T follicular helper cell (primary cell): Measurements from ENCODE around the gene PTGDS.

Experiments used
- DNase-seq: peaks from one replicate; pipeline ENCODE4 v3.0.0-alpha.2; 2020; ENCODE audit warnings: low read depth

The PTGDS gene

DNA sequence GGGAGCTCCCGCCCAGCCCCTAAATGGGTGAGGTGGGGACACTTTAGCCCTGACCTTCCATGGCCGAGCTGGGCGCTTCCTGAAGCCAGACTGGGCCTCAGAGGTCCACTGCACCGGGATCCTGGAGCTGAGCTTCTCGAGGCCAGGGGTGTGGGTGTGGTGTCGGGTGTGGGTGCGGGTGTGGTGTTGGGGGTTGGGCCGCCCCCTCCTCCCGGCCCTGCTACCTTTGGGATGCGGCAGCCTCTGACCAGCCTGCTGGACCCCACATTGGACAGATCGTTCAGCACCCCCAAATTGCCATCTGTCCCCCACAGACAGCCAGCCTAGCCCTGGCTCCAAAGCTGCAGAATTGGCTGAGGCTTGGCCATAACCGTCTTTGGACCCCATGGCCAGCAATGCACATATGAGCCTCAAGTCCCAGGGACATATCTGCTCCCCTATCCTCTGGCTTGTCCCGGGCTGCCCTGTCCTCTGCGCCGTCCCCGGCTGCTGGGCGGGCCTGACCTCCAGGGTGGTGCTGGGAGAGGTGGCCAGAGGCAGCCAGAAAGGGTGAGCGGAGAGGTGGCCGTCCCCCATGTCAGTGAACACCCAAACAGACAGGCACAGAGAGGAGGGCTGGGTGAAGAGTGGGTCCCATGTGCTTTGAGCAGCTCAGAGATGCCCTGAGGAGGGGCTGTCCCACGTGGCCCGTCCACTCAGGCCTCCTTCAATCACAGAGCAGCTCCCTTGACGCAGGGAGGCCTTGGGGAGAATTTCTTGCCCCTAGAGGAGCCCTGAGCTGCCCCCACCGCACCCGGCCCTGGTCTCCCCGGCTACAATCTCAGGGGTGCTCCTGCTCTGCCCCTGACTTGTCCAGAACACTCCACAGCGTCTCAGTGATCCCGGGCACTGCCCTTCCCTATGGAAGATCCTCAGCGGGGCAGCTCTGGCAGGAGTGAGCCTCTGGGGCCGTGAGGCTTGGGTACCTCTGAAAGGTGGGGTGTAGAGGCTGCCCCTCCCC, 3.4 kb upstream of the PTGDS start:
- no peak for DNase-seq

DNA sequence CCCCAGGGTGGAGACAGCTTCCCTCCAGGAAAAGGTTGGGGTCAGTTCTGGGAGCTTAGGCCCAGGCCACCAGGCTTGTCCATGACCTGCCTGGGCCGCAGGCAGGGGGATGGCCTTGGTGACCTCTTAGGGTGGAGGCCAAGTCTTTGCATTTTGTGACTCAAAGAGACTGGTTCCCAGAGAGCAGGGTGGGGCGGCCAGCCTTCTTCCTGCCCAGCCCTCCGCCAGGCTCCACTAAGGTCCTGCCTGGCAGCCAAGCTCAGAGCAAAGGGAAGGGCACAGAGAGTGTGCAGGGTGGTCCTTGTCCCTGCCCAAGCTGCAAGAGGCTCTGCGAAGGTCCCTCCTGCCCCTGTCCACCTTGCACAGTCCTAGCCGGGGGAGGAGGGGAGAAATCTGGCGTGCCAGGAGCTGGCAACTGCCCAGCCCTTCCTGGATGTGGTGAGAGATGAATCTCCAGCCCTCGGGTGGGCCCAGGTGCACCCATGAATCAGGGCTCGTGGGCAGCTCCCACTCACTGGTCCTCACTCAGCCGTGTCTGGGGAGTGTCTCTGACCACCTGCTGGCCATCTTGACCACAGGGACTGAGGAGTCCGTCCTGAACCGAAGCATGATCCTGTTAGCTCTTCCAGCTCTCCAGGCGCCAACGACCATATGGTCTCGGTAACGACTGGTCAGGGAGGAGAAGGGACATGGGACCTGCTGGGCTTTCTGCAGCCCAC, 2.3 kb upstream of the PTGDS start:
- no peak for DNase-seq

DNA sequence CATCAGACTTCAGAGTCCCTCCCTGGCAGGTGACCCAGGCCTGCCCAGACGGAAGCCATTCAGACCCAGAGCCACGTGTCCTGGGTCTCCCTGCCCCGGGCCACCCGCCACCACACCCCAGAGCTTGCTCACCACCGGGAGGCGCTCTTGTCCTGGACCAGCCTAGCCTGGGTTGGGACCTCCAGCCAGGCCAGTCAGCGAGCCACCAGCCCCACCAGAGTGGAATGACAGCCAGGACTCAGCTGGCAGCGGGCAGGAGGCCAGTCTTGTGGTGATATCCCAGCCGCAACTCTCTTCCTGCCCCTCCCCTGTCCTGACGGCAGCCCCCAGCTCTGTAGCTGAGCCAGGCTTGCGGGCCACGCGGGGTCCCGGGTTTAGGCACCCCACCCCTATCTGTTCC, 1.7 kb upstream of the PTGDS start:
- DNase-seq: no peak

DNA sequence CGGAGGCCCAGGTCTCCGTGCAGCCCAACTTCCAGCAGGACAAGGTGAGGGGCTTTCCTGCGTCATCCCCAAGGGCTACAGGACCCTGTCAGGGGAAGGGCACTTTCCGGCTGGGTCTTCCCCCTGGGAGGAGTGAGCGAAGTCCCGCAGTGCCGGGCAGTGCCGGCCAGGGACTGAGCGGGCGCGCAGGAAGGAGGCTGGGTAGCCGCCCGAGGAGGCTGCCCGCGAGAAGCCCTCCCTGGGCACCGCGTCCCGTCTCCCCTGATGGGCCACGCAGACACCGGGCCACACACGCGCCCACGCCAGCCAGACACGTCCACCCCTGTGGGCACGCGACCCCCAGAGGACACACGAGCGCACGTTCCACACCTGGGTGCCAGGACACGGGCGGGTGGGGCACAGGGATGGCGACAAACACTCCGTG, 357 bp downstream of the PTGDS start:
- no peak for DNase-seq

DNA sequence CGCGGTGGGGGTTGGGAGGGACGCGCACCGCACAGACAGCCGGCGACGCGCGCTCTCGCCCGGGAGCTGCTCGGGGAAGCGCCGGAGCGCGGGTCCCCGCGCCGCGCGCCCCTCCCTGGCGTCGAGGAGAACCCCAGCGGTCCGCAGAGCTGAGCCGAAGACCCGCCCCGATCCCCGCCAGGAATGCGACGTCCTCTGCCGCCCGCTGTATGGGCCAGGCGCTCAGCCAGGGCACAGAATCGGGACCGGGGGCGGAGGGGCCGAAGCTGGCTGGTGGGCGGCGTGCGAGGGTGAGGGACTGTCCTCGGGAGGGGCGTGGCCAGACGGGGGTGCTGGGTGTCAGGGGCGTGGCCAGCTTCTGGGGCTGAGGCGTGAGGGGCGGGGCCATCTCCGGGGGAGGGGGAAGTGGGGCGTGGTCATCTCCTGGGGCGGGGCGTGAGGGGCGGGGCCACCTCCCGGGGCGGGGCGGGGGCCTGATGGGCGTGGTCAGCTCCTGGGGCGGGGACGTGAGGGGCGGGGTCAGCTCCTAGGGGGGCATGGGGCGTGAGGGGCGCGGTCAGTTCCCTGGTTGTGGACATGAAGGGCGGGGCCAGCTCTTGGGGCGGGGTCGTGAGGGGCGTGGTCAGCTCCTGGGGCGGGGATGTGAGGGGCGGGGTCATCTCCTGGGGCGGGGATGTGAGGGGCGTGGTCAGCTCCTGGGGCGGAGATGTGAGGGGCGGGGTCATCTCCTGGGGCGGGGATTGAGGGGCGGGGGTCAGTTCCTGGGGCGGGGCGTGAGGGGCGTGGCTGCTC, 965 bp downstream of the PTGDS start:
- peak; percentile 71 for DNase-seq

DNA sequence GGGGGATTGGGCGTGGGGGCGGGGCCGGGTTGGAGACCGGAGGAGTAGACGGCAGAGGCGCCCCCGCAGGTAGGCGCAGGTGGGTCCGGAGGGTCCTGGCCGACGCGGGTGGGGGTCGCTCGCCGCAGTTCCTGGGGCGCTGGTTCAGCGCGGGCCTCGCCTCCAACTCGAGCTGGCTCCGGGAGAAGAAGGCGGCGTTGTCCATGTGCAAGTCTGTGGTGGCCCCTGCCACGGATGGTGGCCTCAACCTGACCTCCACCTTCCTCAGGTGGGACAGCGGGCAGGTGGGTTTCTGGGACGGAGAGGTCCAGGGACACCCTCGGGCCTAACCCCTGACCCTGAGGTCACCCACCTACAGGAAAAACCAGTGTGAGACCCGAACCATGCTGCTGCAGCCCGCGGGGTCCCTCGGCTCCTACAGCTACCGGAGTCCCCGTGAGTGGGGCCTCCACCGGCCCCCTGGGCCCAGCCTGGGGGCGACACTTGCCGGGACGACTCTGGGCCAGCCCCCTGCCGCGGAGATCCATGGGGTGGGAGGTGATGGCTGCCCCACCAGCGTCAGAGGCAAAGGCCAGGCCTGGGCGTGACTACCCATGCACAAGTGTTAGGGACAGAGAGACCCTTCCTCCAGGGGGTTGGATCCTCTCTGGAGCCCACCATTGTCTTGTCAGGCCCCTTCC, 1.7 kb downstream of the PTGDS start:
- DNase-seq: no peak

DNA sequence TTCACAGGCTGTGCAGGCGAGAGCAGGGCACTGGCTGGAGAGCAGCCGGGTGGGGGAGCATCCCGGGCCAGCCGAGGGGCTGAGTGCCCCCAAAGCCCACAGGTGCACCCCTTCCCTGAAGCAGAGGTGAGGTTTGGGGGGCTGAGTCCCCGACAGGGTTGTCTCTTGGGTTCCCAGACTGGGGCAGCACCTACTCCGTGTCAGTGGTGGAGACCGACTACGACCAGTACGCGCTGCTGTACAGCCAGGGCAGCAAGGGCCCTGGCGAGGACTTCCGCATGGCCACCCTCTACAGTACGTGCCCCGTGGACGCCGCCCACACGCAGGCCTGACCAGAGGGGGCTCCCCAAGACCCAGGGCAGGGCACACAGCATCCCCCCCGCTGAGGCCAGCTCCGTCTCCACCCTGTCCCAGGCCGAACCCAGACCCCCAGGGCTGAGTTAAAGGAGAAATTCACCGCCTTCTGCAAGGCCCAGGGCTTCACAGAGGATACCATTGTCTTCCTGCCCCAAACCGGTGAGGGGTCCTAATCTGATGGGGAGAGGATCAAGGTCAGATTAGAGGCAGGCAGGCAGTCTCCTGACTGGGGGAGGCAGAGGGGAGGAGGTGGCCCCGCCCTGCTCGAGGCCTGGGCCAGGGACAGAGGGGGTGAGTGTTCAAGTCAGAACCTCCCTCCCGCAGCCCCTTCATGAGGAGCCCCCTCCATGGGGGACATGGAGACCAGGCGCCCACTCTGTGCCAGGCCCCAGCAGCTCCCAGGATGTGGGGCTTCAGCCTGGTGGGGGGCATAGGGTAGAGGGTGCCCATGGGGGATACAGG, 2.7 kb downstream of the PTGDS start:
- DNase-seq: no peak

DNA sequence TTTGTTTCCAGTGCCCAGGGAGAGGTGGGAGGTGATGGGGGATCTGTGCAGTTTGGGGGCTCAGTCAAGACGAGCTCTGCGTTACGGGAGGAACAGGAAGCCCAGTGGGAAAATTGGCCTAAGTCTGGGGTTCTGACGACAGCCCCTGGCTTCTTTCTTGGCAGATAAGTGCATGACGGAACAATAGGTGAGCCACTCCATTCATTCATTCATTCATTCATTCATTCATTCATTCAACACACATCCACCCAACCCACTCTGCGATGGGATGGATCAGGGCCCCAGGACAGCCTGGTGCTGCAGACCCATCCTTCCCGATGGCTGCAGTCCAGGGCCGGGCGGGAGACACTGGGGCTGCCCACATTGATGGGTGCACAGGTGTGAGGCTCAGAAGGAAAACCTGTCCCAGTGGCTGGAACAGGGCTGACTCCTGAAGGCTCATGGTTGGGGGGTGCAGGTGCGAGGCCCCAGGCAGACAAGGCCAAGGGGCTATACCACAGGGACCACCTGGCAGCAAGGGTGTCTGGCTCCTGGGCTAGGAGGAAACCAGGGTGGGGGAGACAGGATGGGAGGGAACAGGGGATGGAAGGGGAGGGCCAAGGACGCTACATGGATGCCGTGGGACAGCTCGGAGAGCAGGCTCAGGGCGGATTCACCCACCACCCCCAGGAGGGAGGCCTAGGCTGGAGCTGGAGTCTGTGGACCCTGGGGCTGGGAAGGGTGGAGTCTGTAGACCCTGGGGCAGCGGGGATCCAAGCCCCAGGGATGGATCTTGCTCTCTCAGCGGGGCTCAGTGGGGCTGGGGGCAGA, 3.6 kb downstream of the PTGDS start:
- no peak for DNase-seq

DNA sequence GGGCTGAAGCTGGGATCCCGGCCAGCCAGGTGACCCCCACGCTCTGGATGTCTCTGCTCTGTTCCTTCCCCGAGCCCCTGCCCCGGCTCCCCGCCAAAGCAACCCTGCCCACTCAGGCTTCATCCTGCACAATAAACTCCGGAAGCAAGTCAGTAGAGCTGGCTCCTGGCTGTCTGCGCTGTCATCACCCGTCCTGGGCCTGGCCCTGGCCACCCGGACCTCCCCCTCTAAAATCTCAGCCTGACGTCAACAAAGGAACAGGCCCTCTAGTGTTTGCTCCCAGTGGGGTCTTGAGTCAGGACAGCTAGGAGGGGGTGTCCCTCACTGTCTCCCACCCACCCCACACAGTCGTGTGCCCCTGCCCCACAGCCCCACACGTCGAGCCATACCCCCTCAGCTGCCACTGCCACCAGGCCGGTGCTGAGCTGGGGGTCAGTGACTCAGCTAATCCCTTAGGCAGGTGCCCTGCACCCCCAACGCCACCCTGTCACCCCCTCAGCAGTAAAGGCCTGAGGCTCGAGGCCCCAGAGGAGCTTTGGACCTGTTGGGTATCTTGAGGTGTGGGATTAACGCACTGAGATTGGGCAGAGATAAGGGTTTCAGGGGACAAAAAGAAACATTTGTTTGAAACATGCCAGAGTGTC, 4.4 kb downstream of the PTGDS start:
- no peak for DNase-seq

DNA sequence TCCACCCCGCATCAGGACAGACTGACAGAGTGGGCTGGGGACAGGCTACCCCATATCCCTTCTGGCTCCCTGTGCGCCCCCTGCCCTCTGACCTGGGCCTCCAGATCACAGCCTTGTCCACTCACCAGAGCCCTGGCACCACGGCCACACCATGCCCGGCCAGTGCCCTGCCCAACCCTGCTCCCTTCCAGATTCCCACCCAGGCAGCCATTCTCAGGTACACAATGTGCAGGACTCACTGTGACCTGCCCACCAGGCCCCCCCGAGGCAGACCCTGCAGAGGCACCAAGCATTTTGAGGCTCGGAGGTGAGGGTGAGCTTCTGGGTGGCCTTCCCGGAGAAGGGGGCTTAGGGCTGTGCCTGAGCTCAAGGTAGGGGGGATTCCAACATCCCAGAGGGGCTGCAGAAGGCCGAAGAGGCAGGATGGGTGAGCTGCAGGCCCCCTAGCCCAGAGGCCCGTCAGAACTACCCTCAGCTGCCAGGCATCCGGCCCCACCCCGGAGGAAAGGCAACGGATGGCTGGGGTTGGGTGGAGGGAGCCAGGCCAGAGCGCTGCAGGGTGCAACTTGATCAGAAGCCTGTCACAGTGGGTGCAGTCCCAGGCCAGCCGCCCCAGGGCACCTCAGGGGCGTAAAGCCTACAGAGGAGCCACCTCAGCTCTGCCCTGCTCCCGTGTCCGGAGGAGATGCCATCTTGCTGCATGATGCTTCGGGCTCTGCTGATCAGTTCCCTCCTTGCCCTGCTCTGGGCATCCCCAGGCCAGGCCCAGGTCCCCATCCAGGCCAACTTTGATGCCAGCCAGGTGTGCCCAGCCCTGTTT, 5.1 kb downstream of the PTGDS start, which contains the start of gene LCNL1:
Gene LCNL1, plus strand, starts transcription at position 762 of the 820 bp plus-strand sequence. CDS start 594 bp downstream, outside the sequence.
- DNase-seq: no peak

DNA sequence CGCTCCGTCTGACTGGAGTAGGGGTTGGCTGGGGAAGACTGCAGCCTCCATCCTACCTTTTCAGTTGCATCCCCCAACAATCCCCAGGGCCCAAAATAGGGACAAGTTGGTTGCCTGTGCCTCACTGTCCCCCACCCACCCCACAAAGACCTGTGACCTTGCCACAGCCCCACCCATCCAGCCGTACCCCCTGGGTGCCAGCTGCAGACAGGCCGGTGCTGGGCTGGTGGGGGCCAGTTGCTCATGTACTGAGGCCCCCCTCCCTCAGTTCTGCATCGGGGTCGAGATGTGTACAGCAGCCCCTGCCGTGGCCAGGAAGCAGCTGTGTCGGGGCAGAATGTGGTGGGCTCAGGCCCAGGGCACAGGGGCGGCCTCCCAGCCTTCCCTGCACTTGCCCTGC, 5.9 kb downstream of the PTGDS start:
- DNase-seq: no peak

DNA sequence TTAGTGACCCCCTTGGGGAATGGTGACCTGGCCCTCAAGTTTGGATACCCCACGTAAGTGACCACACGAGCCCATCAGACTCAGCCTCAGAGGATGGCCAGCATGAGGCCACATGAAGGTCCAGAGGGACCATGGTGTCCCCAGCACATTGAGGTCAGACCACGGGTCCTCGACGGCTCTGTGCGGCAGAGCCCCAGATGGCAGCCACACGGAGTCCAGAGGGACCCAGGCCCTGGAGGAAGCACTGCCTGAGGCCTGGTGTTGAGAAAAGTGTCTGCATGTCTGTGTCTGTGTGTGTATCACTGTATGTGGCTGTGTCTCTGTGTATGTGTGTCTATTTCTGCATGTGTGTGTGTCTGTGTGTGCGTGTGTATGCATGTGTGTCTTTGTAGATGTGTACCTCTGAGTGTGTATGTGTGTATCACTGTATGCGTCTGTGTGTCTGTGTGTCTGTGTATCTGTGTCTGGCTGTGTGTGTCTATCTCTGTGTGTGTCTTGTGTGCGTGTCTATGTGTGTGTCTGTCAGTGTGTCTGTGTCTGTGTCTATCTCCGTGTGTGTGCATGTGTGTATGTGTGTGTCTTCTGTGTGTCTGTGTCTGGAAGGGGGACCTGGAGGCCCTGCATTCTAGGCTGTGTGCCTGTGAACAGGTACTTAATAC, 6.5 kb downstream of the PTGDS start:
- no peak for DNase-seq

DNA sequence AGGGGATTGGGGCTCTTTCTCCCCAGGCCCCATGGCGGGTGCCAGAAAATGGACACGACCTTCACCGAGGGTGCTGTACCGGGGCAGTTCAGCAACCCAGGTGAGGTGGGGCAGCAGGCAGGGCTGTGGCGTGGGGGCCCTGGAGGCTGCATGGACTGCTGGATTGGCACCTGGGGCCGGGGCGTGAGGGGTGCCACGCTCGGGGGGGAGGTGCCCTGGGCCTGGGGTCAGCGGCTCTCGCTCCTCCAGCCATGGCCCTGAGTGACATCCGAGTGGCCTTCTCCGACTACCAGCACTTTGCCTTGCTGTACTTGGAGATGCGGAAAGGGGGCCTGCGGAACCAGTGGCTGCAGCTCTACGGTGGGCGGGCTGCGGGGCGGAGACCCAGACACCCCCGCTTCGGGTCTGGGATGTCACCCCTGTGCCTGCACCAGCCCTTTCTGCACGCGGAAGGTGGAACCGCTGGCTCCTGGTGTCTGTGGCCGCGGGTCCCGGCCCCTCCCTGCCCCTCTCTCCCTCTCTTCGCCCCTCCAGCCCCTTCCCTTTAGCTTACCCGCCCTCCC, 7.2 kb downstream of the PTGDS start:
- no peak for DNase-seq

DNA sequence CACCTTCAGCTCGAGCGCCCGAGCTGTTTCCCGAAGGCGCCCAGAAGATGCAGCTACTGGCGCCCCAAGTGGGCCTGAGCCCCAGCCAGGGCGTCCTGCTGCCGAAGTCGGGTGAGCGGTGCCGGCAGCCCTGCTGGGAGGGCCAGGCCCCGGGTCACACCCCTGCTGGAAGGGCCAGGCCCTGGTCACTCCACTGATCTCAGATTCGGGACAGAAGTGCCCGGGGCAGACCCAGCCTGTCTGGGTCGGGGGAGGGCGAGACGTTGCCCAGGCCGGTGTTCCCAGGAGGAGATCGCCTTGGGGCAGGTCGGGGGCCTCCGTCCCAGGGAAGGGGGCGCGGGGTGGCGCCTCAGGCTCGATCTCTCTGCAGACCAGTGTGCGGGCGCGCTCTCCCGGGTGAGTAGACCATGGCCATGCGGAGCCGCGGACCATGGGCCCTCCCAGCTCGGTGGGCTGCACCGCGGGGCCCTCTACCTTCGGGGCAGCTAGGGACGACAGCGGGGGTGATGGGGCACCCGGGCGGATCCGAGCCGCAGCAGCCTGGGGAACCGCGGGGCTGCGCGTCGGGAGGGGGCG, 7.8 kb downstream of the PTGDS start:
- no peak for DNase-seq

DNA sequence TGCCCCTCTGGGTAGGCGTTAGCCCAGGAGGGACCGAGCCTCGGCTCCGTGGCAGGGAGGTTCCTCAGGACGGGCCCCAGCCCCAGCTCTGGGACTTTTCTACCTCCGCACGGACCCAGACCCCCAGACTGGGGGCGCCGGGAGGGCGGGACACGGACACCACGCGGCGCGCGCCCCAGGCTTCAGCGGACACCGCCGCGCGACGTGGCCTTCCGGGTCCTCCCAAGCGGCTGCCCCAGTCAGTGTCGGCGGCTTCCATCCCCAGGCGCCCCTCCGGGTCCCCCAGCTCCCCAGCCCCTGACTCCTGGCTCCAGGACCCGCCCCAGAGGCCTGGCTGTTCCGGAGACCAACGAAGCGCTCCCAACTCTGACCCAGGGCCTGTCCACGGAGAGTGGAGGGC, 8.5 kb downstream of the PTGDS start:
- DNase-seq: no peak

DNA sequence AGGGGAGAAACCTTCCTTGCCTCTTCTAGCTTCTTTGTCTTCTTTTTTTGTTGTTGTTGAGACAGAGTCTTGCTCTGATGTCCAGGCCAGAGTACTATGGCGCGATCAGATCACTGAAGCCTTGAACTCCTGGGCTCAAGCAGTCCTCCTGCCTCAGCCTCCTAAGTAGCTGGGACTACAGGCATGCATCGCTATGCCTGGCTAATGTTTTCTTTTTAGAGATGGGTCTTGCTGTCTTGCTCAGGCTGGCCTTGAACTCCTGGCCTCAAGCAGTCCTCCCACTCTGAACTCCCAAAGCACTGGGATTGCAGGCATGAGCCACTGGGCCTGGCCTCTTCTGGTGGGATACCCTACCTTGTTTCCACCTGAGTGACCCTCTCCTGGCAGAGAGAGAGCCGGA, 11.6 kb downstream of the PTGDS start:
- no peak for DNase-seq

DNA sequence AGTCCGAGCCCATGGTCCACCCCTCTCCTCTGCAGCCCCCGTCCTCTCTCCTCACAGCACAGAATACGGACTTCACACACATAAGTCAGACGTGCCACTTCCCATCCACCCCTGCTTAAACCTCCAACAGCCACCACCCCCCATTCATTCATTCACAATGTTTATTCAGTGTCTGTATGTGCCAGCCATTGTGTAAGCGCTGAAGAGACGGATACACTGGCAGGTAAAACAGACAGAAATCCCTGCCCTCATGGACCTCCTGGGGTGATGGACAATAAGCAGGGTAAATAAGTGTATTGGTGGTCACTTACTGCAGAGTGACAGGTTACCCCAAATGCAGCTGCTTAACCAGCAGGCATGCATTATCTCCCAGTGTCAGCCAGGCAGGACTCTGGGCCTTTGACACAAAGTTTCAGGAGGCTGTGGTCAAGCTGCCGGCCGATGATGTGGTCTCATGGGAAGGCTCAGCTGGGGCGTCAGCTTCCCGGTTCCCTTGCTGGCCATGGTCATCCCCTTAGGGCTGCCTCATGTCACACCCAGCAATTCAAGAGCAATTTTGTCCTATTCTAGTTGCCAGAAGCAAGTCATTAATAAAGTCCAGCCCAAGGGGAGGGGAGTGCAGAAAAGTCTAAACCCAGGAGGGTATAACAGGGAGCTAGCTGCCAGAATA, 13.1 kb downstream of the PTGDS start:
- DNase-seq: no peak
